ENCODE data around the gene EMC10.

EMC10 gene

GRCh38 chr19:50455992-50456391, 20.3 kb upstream of the EMC10 start:
- no peak for TF ChIP-seq CTCF (conservative IDR thresholded peaks at IDR 0.05; ENCODE audit: low read depth, low read length)
- no peak overlapping the region for H3K4me3 ChIP-seq (ENCODE audit: low read length)
- no peak for DNase-seq (ENCODE audit: low read depth)

- H3K4me3 ChIP-seq (ENCODE audit: low read length), result no peak overlapping the region
- no peak for TF ChIP-seq CTCF (conservative IDR thresholded peaks at IDR 0.05; ENCODE audit: low read depth, low read length)
- no peak for DNase-seq (ENCODE audit: low read depth)
These were observed 19.0 kb upstream of the EMC10 start for GRCh38 chr19:50457300-50457699.

GRCh38 chr19:50458396-50459066, 17.8 kb upstream of the EMC10 start:
- no peak for DNase-seq (ENCODE audit: low read depth)
- H3K4me3 ChIP-seq (ENCODE audit: low read length), result no peak overlapping the region

GRCh38 chr19:50459067-50459456, 17.2 kb upstream of the EMC10 start:
- no peak for DNase-seq (ENCODE audit: low read depth)
- no peak overlapping the region for H3K4me3 ChIP-seq (ENCODE audit: low read length)
- TF ChIP-seq CTCF (conservative IDR thresholded peaks at IDR 0.05; ENCODE audit: low read depth, low read length), result no peak

More at GRCh38 chr19:50458396-50459066, 17.8 kb upstream of the EMC10 start:
- no peak for TF ChIP-seq CTCF (conservative IDR thresholded peaks at IDR 0.05; ENCODE audit: low read depth, low read length)

GRCh38 chr19:50459638-50460037, 16.7 kb upstream of the EMC10 start:
- TF ChIP-seq CTCF (conservative IDR thresholded peaks at IDR 0.05; ENCODE audit: low read depth, low read length), result no peak
- DNase-seq (ENCODE audit: low read depth), result no peak
- no peak overlapping the region for H3K4me3 ChIP-seq (ENCODE audit: low read length)

- H3K4me3 ChIP-seq (ENCODE audit: low read length), result no peak overlapping the region
- TF ChIP-seq CTCF (conservative IDR thresholded peaks at IDR 0.05; ENCODE audit: low read depth, low read length), result peak; percentile 43
- DNase-seq (ENCODE audit: low read depth), result peak; percentile 71
These were observed 16.0 kb upstream of the EMC10 start for GRCh38 chr19:50460161-50460765.

All from retinal pigment epithelial cell (primary cell).